ENCODE measurements around the gene FMN1. TPM values are rescaled to one million over a fixed set of nuclear protein-coding genes. Genes with fewer than 3 reads are reported as not detected.

FMN1 gene
- total RNA-seq, 2 donors from 2014 or later, result 2.4 to 3.1 TPM

GRCh38 chr15:32778391-32779176 is 415.9 kb downstream of the FMN1 start:
- Histone ChIP-seq H3K9me3 (peaks cover 0 to 16% of the 10 kb centered on the region in 2 donors), H3K36me3 (no peaks in the 10 kb centered on the region), H3K4me3 (no peak overlapping the region), H3K27ac (no peak overlapping the region), H3K27me3 (no peaks in the 10 kb centered on the region), H3K4me1 (no peaks in the 10 kb centered on the region)
- no peak for TF ChIP-seq CTCF (IDR thresholded peaks at IDR 0.05)
- no peak for DNase-seq (ENCODE audit: low spot score)

DNA sequence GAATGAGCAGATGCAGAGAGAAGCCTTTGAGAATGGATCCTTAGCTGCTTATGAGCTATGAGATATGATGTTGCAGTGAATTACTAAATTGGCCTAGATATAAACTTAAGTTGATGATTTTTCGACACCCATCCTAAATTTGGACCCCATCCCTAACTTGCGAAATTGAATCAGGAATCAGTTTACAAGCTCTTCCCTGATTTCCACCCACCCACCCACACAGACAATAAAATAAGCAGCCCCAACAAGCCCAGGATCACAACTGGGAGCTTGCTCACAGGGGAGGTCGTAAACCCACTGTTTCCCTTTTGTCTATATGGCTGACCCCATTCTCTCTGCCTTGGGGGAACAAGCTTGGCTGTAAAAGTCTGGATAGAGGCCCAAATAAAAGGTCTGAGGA is 419.4 kb downstream of the FMN1 start:
- H3K9me3 ChIP-seq, result peaks cover 0 to 16% of the 10 kb centered on the region in 2 donors
- no peaks in the 10 kb centered on the region for H3K4me1 ChIP-seq
- DNase-seq (ENCODE audit: low spot score), result no peak
- no peak overlapping the region for H3K4me3 ChIP-seq
- no peak for TF ChIP-seq CTCF (IDR thresholded peaks at IDR 0.05)
- H3K27me3 ChIP-seq, result no peaks in the 10 kb centered on the region
- H3K36me3 ChIP-seq, result no peaks in the 10 kb centered on the region
- no peak overlapping the region for H3K27ac ChIP-seq

DNA sequence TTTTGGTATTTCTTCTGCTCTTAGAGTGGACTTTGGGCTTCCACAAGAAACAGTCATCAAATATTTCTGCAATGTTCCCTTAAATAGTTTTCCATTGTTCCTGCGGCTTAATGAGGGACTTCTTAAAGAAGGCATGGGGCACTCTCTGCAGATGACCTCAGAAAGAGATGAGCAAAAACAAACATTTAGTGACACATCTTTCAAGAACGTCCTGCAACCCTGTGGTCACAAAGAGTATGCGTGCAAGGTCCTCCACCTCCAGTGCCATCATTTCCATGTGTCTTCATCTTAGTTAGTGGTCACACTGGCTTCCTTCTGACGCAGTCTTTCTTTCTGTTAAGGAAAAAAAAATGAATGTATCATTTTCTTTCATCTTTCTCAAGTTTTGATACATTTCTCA is 420.5 kb downstream of the FMN1 start:
- Histone ChIP-seq H3K36me3 (no peaks in the 10 kb centered on the region), H3K4me3 (no peak overlapping the region), H3K4me1 (no peaks in the 10 kb centered on the region), H3K9me3 (peaks cover 0 to 7% of the 10 kb centered on the region in 2 donors), H3K27me3 (no peaks in the 10 kb centered on the region), H3K27ac (no peak overlapping the region)
- DNase-seq (ENCODE audit: low spot score), result no peak
- TF ChIP-seq CTCF (IDR thresholded peaks at IDR 0.05), result no peak

DNA sequence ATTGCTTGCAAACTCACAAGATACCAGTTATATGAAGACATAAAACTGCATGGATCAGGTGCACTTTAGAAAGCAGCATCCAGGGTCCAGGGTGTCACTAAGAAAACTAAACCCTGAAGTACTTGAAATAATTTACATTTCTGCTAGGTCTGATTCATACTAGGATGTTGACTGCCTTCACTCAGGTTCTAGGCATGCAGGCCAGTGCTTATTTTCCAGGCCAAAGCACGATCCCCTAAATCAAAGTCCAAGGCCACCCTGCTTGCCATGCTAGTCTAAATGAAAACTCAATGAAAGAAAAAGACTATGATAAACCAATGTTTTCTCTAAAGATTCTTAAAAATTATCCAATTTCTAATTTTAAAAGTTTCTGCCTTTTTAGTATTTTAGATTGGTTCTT is 427.3 kb downstream of the FMN1 start:
- no peaks in the 10 kb centered on the region for H3K9me3 ChIP-seq
- no peak overlapping the region for H3K27ac ChIP-seq
- no peak overlapping the region for H3K4me3 ChIP-seq
- no peak for TF ChIP-seq CTCF (IDR thresholded peaks at IDR 0.05)
- no peak for DNase-seq (ENCODE audit: low spot score)
- no peaks in the 10 kb centered on the region for H3K36me3 ChIP-seq
- no peaks in the 10 kb centered on the region for H3K27me3 ChIP-seq
- no peaks in the 10 kb centered on the region for H3K4me1 ChIP-seq

DNA sequence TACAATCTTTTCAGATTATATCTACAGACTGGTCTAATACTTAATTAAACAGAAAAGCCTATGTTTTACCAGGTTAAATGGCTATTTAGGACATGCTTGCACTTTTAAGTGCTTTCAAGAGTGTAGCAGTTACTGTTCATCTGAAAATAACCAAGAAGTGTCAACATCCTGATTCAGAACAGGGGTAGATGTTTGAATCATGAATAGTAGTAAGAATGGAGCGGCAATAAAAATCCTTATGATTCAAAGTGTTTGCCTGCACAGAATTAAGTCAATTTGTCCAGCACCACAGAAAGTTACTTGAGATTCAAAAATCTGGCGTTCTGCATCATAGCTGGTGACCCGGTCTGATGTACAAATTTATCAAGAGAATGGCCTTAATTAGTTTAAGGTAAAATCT is 428.4 kb downstream of the FMN1 start:
- DNase-seq (ENCODE audit: low spot score), result no peak
- no peak overlapping the region for H3K4me3 ChIP-seq
- no peaks in the 10 kb centered on the region for H3K36me3 ChIP-seq
- H3K9me3 ChIP-seq, result no peaks in the 10 kb centered on the region
- H3K4me1 ChIP-seq, result no peaks in the 10 kb centered on the region
- TF ChIP-seq CTCF (IDR thresholded peaks at IDR 0.05), result no peak
- H3K27ac ChIP-seq, result no peak overlapping the region
- H3K27me3 ChIP-seq, result no peaks in the 10 kb centered on the region

- Histone ChIP-seq H3K4me1 (no peaks in the 10 kb centered on the region), H3K9me3 (no peaks in the 10 kb centered on the region), H3K27me3 (no peaks in the 10 kb centered on the region), H3K36me3 (no peaks in the 10 kb centered on the region), H3K4me3 (no peak overlapping the region), H3K27ac (no peak overlapping the region)
- no peak for DNase-seq (ENCODE audit: low spot score)
- TF ChIP-seq CTCF (IDR thresholded peaks at IDR 0.05), result no peak
Measured at GRCh38 chr15:32765236-32765635, 429.3 kb downstream of the FMN1 start.

All from right atrium auricular region (tissue), 2 donors.